Fibroblast of the conjunctiva (primary cell): Measurements from ENCODE around the gene AQP6.

Source experiments
- DNase-seq: peaks from one replicate; pipeline ENCODE4 v3.0.0-alpha.2; 2010; ENCODE audit warnings: low read depth

Gene AQP6

GRCh38 chr12:49990273-49990672 lies 17.5 kb downstream of the AQP6 start:
- peak; percentile 22 for DNase-seq

- DNase-seq: no peak
Measured at GRCh38 chr12:49998453-49998852, 25.7 kb downstream of the AQP6 start.

GRCh38 chr12:50003595-50003994 lies 30.8 kb downstream of the AQP6 start:
- DNase-seq: no peak

- DNase-seq: no peak
Measured at GRCh38 chr12:50004696-50005095, 31.9 kb downstream of the AQP6 start.

- DNase-seq: no peak
Measured at GRCh38 chr12:50005175-50005574, 32.4 kb downstream of the AQP6 start.

GRCh38 chr12:50006280-50006679 lies 33.5 kb downstream of the AQP6 start:
- no peak for DNase-seq

GRCh38 chr12:50006754-50007442 lies 34.2 kb downstream of the AQP6 start:
- DNase-seq: no peak

GRCh38 chr12:50013361-50014147 lies 40.8 kb downstream of the AQP6 start:
- DNase-seq: no peak

- no peak for DNase-seq
Measured at GRCh38 chr12:50014342-50014741, 41.6 kb downstream of the AQP6 start.

- peak; percentile 85 for DNase-seq
Measured at GRCh38 chr12:50016501-50017475, 44.0 kb downstream of the AQP6 start.

GRCh38 chr12:50017641-50018040 lies 44.9 kb downstream of the AQP6 start:
- peak; percentile 46 for DNase-seq

GRCh38 chr12:50018154-50018553 lies 45.4 kb downstream of the AQP6 start:
- DNase-seq: no peak

- no peak for DNase-seq
Measured at GRCh38 chr12:50018968-50019367, 46.2 kb downstream of the AQP6 start.

- DNase-seq: no peak
Measured at GRCh38 chr12:50019524-50019923, 46.8 kb downstream of the AQP6 start.

GRCh38 chr12:50021031-50021430 lies 48.3 kb downstream of the AQP6 start:
- DNase-seq: no peak

- no peak for DNase-seq
Measured at GRCh38 chr12:50022903-50023302, 50.2 kb downstream of the AQP6 start.

GRCh38 chr12:50024227-50024626 lies 51.5 kb downstream of the AQP6 start:
- DNase-seq: no peak

GRCh38 chr12:50024805-50025186 lies 52.0 kb downstream of the AQP6 start:
- no peak for DNase-seq

- DNase-seq: peak; percentile 98
Measured at GRCh38 chr12:50025187-50026059, 52.7 kb downstream of the AQP6 start, which contains the start of gene RACGAP1. TSS of gene RACGAP1 (minus strand) at chr12:50025494. CDS start at chr12:50016715, 8,779 bp downstream.

- DNase-seq: no peak
Measured at GRCh38 chr12:50026691-50027090, 53.9 kb downstream of the AQP6 start.
